ENCODE measurements around the gene GAL3ST2. TPM values are rescaled to one million over a fixed set of nuclear protein-coding genes. Genes with fewer than 3 reads are reported as not detected.
"Not testable (repeated sequence)": the region's sequence is repeated elsewhere in the genome, so short reads cannot be mapped to it uniquely, and the experiment has no call there.

Gene GAL3ST2
- total RNA-seq, 2 donors from 2014 or later = 34.2 to 70.2 TPM

DNA sequence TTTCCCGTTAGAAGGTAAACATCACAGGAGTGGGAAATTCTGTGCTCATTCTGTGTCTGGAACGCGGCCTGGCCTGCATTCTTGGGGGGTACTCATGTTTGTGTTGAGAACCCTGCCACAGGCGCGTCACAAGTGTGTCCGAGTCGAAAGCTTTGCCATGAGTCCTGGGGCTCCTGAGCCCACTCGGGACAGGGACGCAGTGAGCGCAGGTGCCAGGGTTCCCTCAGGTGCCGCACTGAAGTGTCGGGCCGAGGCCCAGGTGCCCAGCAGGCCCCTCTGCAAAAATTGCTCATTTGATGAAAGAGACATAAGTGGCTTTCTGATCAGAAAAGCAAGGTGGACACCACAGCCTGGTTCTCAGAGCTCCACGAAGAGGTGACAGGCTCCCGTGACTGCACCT, 37.4 kb upstream of the GAL3ST2 start:
- Histone ChIP-seq H3K4me3 (no peak overlapping the region), H3K4me1 (no peaks in the 10 kb centered on the region), H3K27ac (no peak overlapping the region), H3K9ac (ENCODE audit: low read depth in 2 of 2, low read length in 2 of 2) (no peak overlapping the region), H3K36me3 (no peaks in the 10 kb centered on the region), H3K9me3 (no peaks in the 10 kb centered on the region), H3K27me3 (no peaks in the 10 kb centered on the region)
- DNase-seq = no peak
- intact Hi-C loops (cut with DNase I) = loop anchor here (10.0 kb wide), 1 partner anchor 136 kb away; no protein-coding TSS in a partner anchor
- TF ChIP-seq, protein P1, sequence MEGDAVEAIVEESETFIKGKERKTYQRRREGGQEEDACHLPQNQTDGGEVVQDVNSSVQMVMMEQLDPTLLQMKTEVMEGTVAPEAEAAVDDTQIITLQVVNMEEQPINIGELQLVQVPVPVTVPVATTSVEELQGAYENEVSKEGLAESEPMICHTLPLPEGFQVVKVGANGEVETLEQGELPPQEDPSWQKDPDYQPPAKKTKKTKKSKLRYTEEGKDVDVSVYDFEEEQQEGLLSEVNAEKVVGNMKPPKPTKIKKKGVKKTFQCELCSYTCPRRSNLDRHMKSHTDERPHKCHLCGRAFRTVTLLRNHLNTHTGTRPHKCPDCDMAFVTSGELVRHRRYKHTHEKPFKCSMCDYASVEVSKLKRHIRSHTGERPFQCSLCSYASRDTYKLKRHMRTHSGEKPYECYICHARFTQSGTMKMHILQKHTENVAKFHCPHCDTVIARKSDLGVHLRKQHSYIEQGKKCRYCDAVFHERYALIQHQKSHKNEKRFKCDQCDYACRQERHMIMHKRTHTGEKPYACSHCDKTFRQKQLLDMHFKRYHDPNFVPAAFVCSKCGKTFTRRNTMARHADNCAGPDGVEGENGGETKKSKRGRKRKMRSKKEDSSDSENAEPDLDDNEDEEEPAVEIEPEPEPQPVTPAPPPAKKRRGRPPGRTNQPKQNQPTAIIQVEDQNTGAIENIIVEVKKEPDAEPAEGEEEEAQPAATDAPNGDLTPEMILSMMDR (IDR thresholded peaks at IDR 0.05) = no peak

DNA sequence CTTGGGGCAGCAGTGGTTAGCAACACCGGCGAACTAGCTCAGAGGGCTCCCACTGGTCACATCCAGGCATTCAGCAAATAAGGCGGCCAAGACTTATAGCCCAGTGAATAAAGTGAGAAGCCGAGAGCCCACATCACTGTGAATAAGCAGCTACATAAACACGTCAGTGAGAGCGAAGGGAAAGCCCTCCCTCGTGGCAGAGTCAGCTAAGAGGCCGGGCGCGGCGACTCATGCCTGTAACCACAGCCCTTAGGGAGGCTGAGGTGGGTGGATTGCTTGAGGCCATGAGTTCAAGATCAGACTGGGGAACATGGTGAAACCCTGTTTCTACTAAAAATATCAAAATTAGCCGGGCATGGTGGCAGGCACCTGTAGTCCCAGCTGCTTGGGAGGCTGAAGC, 37.0 kb upstream of the GAL3ST2 start:
- TF ChIP-seq, protein P1 (IDR thresholded peaks at IDR 0.05) = no peak
- intact Hi-C loops (cut with DNase I) = loop anchor here (10.0 kb wide), 1 partner anchor 135 kb away; no protein-coding TSS in a partner anchor
- Histone ChIP-seq H3K36me3 (no peaks in the 10 kb centered on the region), H3K27me3 (no peaks in the 10 kb centered on the region), H3K4me3 (no peak overlapping the region), H3K9ac (ENCODE audit: low read depth in 2 of 2, low read length in 2 of 2) (no peak overlapping the region), H3K4me1 (no peaks in the 10 kb centered on the region), H3K9me3 (no peaks in the 10 kb centered on the region), H3K27ac (no peak overlapping the region)
- no peak for DNase-seq

DNA sequence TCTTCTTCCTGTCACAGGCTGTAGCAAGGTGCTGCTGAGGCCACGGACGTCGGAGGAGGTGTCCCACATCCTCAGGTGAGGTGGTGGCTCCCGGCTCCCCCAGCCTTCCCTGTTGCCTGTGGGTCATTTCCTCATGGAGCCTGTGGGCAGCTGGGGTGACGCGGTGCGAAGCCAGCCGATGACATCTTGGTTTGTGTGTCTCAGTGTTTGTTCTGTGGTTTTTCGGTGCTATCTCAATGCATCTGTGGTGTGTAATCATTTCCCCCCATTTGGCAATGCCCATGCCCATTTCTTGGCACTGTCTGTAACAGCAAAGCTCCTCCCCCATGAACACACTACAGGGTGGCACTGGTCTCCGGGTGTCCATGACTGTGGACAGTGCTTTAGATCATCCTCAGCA, 35.6 kb upstream of the GAL3ST2 start:
- Histone ChIP-seq H3K27ac (no peak overlapping the region), H3K27me3 (no peaks in the 10 kb centered on the region), H3K4me3 (no peak overlapping the region), H3K9me3 (no peaks in the 10 kb centered on the region), H3K36me3 (no peaks in the 10 kb centered on the region), H3K4me1 (no peaks in the 10 kb centered on the region), H3K9ac (ENCODE audit: low read depth in 2 of 2, low read length in 2 of 2) (no peak overlapping the region)
- no peak for DNase-seq
- intact Hi-C loops (cut with DNase I) = no loop called here
- TF ChIP-seq, protein P1 (IDR thresholded peaks at IDR 0.05) = no peak

DNA sequence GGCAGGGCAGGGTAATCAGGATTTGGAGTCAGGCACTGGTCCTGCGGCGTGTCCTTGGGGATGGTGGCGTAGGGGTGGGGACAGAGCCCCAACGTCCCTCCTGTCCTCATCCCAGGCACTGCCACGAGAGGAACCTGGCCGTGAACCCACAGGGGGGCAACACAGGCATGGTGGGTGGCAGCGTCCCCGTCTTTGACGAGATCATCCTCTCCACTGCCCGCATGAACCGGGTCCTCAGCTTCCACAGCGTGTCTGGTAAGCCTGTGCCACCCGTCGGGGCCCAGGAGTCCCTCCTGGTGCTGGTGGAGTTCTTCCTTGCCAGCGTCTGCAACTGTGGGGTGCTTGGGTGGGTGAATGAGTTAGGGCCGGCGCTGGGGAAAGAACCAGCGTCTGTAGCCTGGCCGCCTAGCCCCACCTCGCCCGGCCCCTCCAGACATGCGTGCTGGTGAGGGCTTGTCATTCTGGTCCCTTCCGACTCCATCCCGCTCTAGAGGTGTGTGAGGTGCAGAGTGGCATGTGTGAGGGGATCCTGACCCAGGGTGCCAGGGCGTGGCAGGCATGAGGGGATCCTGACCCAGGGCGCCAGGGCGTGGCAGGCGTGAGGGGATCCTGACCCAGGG, 34.2 kb upstream of the GAL3ST2 start:
- TF ChIP-seq, protein P1 (IDR thresholded peaks at IDR 0.05) = no peak
- no peaks in the 10 kb centered on the region for H3K27me3 ChIP-seq
- H3K9me3 ChIP-seq = no peaks in the 10 kb centered on the region
- H3K27ac ChIP-seq = no peak overlapping the region
- no peak overlapping the region for H3K4me3 ChIP-seq
- H3K36me3 ChIP-seq = no peaks in the 10 kb centered on the region
- DNase-seq = no peak
- H3K9ac ChIP-seq (ENCODE audit: low read depth in 2 of 2, low read length in 2 of 2) = no peak overlapping the region
- intact Hi-C loops (cut with DNase I) = no loop called here
- no peaks in the 10 kb centered on the region for H3K4me1 ChIP-seq

DNA sequence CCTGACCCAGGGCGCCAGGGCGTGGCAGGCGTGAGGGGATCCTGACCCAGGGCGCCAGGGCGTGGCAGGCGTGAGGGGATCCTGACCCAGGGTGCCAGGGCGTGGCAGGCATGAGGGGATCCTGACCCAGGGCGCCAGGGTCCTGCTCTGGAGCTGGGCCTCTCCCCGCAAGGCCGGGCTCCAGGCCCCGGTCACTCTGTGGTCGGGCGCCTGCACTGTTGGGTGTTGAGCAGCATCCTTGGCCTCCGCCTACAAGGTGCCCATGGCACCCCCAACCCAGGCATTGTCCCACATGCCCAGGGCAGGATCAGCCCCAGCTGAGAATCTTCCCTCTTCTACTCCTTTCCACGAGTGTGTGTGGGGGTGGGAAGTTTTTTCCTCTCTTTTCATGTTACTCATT, 33.6 kb upstream of the GAL3ST2 start:
- intact Hi-C loops (cut with DNase I); H3K4me3 ChIP-seq; H3K9ac ChIP-seq (ENCODE audit: low read depth in 2 of 2, low read length in 2 of 2); H3K36me3 ChIP-seq; H3K27me3 ChIP-seq; H3K27ac ChIP-seq; DNase-seq; H3K4me1 ChIP-seq; H3K9me3 ChIP-seq: not testable (repeated sequence)

DNA sequence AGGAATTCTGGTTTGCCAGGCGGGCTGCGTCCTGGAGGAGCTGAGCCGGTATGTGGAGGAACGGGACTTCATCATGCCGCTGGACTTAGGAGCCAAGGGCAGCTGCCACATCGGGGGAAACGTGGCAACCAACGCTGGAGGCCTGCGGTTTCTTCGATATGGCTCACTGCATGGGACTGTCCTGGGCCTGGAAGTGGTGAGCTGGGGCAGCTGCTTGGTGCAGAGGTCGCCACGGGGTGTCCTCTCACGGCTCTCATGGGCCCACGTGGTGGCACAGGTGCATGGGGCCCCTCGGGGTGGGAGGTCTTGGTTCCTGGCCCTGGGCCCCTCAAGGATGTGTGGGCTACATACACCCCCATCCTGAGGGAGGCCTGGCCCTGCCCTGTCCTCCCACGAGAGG, 33.0 kb upstream of the GAL3ST2 start:
- Histone ChIP-seq H3K9ac (ENCODE audit: low read depth in 2 of 2, low read length in 2 of 2) (no peak overlapping the region), H3K9me3 (no peaks in the 10 kb centered on the region), H3K36me3 (no peaks in the 10 kb centered on the region), H3K27ac (no peak overlapping the region), H3K4me1 (no peaks in the 10 kb centered on the region), H3K27me3 (no peaks in the 10 kb centered on the region), H3K4me3 (no peak overlapping the region)
- TF ChIP-seq, protein P1 (IDR thresholded peaks at IDR 0.05) = no peak
- DNase-seq = no peak
- intact Hi-C loops (cut with DNase I) = no loop called here
